ENCODE results near the gene NSRP1.
"Not testable (repeated sequence)": the region's sequence is repeated elsewhere in the genome, so short reads cannot be mapped to it uniquely, and the experiment has no call there.

Gene NSRP1

GRCh38 chr17:30219833-30220232 is 103.2 kb downstream of the NSRP1 start:
- DNase-seq (ENCODE audit: low read depth in 3 of 3, low spot score in 1 of 3): no peak

GRCh38 chr17:30220414-30220813 is 103.8 kb downstream of the NSRP1 start:
- no peak for DNase-seq (ENCODE audit: low read depth in 3 of 3, low spot score in 1 of 3)

- no peak for DNase-seq (ENCODE audit: low read depth in 3 of 3, low spot score in 1 of 3)
Observed at GRCh38 chr17:30221346-30221745, 104.7 kb downstream of the NSRP1 start.

- no peak for DNase-seq (ENCODE audit: low read depth in 3 of 3, low spot score in 1 of 3)
Observed at GRCh38 chr17:30222251-30222650, 105.6 kb downstream of the NSRP1 start.

GRCh38 chr17:30222721-30223175 is 106.1 kb downstream of the NSRP1 start:
- no peak for DNase-seq (ENCODE audit: low read depth in 3 of 3, low spot score in 1 of 3)

- DNase-seq (ENCODE audit: low read depth in 3 of 3, low spot score in 1 of 3): no peak
Observed at GRCh38 chr17:30224419-30224960, 107.9 kb downstream of the NSRP1 start.

- DNase-seq (ENCODE audit: low read depth in 3 of 3, low spot score in 1 of 3): no peak
Observed at GRCh38 chr17:30225112-30225511, 108.5 kb downstream of the NSRP1 start.

- no peak for DNase-seq (ENCODE audit: low read depth in 3 of 3, low spot score in 1 of 3)
Observed at GRCh38 chr17:30225919-30226553, 109.4 kb downstream of the NSRP1 start.

- no peak for DNase-seq (ENCODE audit: low read depth in 3 of 3, low spot score in 1 of 3)
Observed at GRCh38 chr17:30226878-30227277, 110.3 kb downstream of the NSRP1 start.

GRCh38 chr17:30228011-30228410 is 111.4 kb downstream of the NSRP1 start:
- DNase-seq (ENCODE audit: low read depth in 3 of 3, low spot score in 1 of 3): no peak

- DNase-seq (ENCODE audit: low read depth in 3 of 3, low spot score in 1 of 3): no peak
Observed at GRCh38 chr17:30229012-30229411, 112.4 kb downstream of the NSRP1 start.

GRCh38 chr17:30230009-30230408 is 113.4 kb downstream of the NSRP1 start:
- DNase-seq (ENCODE audit: low read depth in 3 of 3, low spot score in 1 of 3): not testable (repeated sequence)

GRCh38 chr17:30230596-30231125 is 114.0 kb downstream of the NSRP1 start:
- DNase-seq (ENCODE audit: low read depth in 3 of 3, low spot score in 1 of 3): no peak

GRCh38 chr17:30232015-30232823 is 115.6 kb downstream of the NSRP1 start:
- no peak for DNase-seq (ENCODE audit: low read depth in 3 of 3, low spot score in 1 of 3)

- no peak for DNase-seq (ENCODE audit: low read depth in 3 of 3, low spot score in 1 of 3)
Observed at GRCh38 chr17:30232824-30233427, 116.3 kb downstream of the NSRP1 start.

- DNase-seq (ENCODE audit: low read depth in 3 of 3, low spot score in 1 of 3): no peak
Observed at GRCh38 chr17:30234296-30234695, 117.7 kb downstream of the NSRP1 start.

GRCh38 chr17:30234964-30235363 is 118.3 kb downstream of the NSRP1 start:
- DNase-seq (ENCODE audit: low read depth in 3 of 3, low spot score in 1 of 3): no peak

- DNase-seq (ENCODE audit: low read depth in 3 of 3, low spot score in 1 of 3): no peak
Observed at GRCh38 chr17:30235386-30236296, 119.0 kb downstream of the NSRP1 start, which contains the start of gene SLC6A4. Gene SLC6A4, minus strand, starts transcription at chr17:30235697. Its CDS starts 13,739 bp downstream, at chr17:30221958.
